Erythroblast (primary cell): Measurements from ENCODE around the gene HSPA12B.

Experiments used
- GATA1 ChIP-seq: IDR thresholded peaks from 2 replicates; pipeline ENCODE4 v1.6.1; 2011; ENCODE audit warnings: low read depth, mild to moderate bottlenecking, control low read depth, low read length, moderate library complexity
- POLR2A ChIP-seq: IDR thresholded peaks from 2 replicates; pipeline ENCODE4 v1.6.1; 2011; ENCODE audit warnings: mild to moderate bottlenecking, low read length

DNA sequence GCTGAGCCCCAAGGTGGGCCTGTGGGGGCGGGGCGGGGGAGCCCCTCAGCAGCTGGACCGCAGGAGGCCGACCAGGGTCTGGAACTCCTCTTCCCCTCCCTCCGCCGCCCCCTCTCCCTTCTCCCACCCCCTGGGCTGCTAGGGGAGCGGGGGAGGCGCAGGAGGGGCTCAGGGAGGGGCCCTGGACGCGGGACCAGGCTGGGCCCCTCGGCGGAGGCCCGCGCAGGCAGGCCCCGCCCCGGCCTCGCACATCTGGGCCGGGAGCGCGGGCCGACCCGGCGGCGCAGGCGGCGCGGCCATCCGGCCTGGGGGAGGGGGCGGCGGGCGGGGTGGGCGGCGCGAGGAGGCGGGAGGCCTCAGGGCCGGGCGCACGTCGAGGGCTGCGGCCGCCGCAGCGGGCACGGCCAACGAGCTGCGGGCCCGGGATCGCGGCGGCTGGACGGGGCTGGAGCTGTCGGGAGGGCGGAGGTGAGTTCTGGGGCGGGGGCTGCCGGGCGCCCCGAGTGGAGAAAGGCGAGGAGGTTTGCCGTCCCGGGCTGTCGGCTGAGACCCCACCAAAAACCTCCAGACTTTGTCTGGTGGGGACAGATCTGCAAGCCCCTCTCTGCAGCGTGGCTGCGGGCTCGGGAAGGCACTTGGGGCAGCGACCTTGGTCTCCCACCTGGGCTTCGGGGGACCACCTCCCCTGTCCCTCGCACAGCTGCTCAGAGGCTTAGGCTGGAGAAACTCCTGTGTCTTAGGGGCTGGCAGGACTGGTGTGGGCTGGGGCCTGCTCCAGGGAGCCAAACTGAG, at the start of gene HSPA12B:
- TF ChIP-seq POLR2A (no peak), GATA1 (no peak)
